ENCODE measurements around the gene TMEM163.

DNA sequence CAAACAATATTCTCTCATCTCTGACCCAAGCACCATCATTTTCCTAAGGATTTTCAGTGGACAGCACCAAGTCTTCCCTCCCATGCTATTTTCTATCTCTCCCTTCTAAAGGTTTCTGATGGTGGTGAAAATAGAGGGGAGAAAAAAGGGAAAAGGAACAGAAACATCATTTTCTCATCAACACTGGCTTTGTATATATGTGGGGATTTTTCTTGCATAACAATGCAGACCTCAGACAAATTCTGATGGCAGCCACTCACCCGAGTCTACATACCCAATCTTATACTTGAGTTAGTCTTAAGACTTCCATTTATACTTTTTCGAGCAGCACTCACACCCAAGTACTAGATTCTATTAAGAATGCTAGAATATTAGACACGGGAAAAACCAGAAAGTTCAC, 95.8 kb downstream of the TMEM163 start:
- TF ChIP-seq, protein P1, sequence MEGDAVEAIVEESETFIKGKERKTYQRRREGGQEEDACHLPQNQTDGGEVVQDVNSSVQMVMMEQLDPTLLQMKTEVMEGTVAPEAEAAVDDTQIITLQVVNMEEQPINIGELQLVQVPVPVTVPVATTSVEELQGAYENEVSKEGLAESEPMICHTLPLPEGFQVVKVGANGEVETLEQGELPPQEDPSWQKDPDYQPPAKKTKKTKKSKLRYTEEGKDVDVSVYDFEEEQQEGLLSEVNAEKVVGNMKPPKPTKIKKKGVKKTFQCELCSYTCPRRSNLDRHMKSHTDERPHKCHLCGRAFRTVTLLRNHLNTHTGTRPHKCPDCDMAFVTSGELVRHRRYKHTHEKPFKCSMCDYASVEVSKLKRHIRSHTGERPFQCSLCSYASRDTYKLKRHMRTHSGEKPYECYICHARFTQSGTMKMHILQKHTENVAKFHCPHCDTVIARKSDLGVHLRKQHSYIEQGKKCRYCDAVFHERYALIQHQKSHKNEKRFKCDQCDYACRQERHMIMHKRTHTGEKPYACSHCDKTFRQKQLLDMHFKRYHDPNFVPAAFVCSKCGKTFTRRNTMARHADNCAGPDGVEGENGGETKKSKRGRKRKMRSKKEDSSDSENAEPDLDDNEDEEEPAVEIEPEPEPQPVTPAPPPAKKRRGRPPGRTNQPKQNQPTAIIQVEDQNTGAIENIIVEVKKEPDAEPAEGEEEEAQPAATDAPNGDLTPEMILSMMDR (IDR thresholded peaks at IDR 0.05), result no peak
- TF ChIP-seq POLR2A (IDR thresholded peaks at IDR 0.05), result no peak
